Sigmoid colon (tissue), 7 donors: Measurements from ENCODE around the gene NOX5. TPM values are rescaled to one million over a fixed set of nuclear protein-coding genes. Genes with fewer than 3 reads are reported as not detected.
"Not testable (repeated sequence)": the region's sequence is repeated elsewhere in the genome, so short reads cannot be mapped to it uniquely, and the experiment has no call there.

ENCODE experiments used
- DNase-seq: peaks from one replicate; pipeline ENCODE4 v3.0.0-alpha.2; 2019
- H3K27ac ChIP-seq, 4 donors: fragments of 200-600 bp; sonication (generic); one replicate each; pipeline ENCODE4 v1.5.1; 2016 to 2019; ENCODE audit warnings: mild to moderate bottlenecking in 1 of 4
- H3K27me3 ChIP-seq, 3 donors: fragments of 200-600 bp; sonication (generic); one replicate each; pipeline ENCODE4 v1.5.1; 2019; ENCODE audit warnings: mild to moderate bottlenecking in 1 of 3
- H3K36me3 ChIP-seq, 4 donors: fragments of 200-600 bp; sonication (generic); one replicate each; pipeline ENCODE4 v1.5.1; 2016 to 2019
- H3K4me1 ChIP-seq, 4 donors: fragments of 200-600 bp; sonication (generic); one replicate each; pipeline ENCODE4 v1.5.1; 2017 to 2019
- H3K4me3 ChIP-seq, 4 donors: fragments of 200-600 bp; sonication (generic); one replicate each; pipeline ENCODE4 v1.5.1; 2017 to 2019; ENCODE audit warnings: mild to moderate bottlenecking in 2 of 4, moderate library complexity in 1 of 4
- H3K9me3 ChIP-seq, 4 donors: fragments of 200-600 bp in 3 of 4; sonication (generic) in 3 of 4; one replicate each; pipeline versions ENCODE4 v1.5.1 to v1.6.1; 2013 to 2019
- EP300 ChIP-seq, 4 donors: sonication (generic); formaldehyde crosslinking; IDR thresholded peaks; one replicate each; pipeline ENCODE4 v1.6.1; 2017; ENCODE audit warnings: antibody characterized with exemption in 4 of 4
- POLR2A ChIP-seq, 2 donors: fragments of 450-650 bp; IDR thresholded peaks; one replicate each; pipeline ENCODE4 v1.6.1; 2016; ENCODE audit warnings: antibody characterized with exemption in 2 of 2, mild to moderate bottlenecking in 2 of 2, moderate library complexity in 2 of 2
- POLR2AphosphoS5 ChIP-seq, 4 donors: sonication (generic); formaldehyde crosslinking; IDR thresholded peaks; one replicate each; pipeline ENCODE4 v1.6.1; 2017; ENCODE audit warnings: antibody characterized with exemption in 4 of 4
- WGBS, 2 donors: extraction: QIAGEN DNeasy Blood & Tissue Kit; methylation state at CpG; one replicate each; pipeline ENCODE4 v1.1.7; 2013; 5-methylcytosine and 5-hydroxymethylcytosine counted together
- intact Hi-C: fragments of 100-400 bp; cut with DNase I; formaldehyde crosslinking; loops from one replicate; pipeline ENCODE4 v1.15.1; 2023
- polyA plus RNA-seq, 3 donors: library from polyadenylated mRNA; stranded (reverse); fragments of 200-250 nt; gene quantifications; one replicate each; pipeline ENCODE4 v1.2.3, GENCODE V29; 2013
- total RNA-seq, 4 donors: library from RNA; depleted of rRNA; stranded (reverse); fragments of >200 nt; gene quantifications; one replicate each; pipeline ENCODE4 v1.1.0, GENCODE V29; 2016
- TF ChIP-seq, protein P1 (sequence below), 4 experiments: fragments of 450-650 bp in 3 of 4; fragments of 200-600 bp in 1 of 4; IDR thresholded peaks; one replicate each; pipeline ENCODE4 v1.5.1; 2016 to 2019; ENCODE audit warnings: antibody characterized with exemption in 4 of 4, mild to moderate bottlenecking in 3 of 4, moderate library complexity in 2 of 4
- donor health status: healthy with polysubstance abuse.
- donor health status: Bipolar disorder and iron deficiency.
- donor health status: healthy.

NOX5 gene
- total and polyA plus RNA-seq, 7 donors, result 0.16 to 0.49 (median 0.36) TPM; not detected in 4

DNA sequence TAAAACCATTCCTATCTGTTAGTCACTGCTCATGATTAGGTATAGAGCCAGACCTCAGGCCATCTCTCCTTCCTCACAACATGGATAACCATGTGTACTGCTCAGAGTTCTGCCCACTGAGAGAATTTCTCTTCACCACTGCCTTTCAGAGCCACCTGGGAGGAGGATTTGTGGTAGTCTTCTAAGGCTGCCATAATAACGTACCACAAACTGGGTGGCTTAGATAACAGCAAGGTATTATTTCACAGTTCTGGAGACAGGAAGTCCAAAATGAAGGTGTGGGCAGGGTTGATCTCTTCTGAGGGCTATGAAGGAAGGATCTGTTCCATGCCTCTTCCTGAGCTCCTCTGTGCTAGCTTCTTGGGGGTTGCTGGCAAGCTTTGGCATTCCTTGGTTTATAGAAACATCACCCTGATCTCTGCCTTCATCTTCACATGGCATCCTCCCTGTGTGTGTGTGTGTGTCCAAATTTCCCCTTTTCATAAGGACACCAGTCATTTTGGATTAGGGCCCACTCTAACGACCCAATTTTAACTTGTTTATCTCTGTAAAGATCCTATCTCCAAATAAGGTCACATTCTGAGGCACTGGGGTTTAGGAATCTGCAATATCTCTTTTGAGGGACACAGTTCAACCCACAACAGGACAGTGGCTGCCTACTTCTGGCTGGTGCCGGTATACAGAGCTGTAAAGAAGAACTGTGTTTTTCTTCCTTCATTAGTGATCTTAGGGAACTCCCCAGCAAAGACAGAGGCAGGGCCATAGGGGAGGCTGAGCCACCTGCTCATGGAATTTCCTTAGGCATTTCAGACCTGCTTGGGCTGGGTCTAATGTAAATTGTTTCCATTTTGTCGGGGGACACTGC lies 42.1 kb upstream of the NOX5 start:
- intact Hi-C loops, result no loop called here
- no peak overlapping the region for H3K4me3 ChIP-seq
- TF ChIP-seq, protein P1, sequence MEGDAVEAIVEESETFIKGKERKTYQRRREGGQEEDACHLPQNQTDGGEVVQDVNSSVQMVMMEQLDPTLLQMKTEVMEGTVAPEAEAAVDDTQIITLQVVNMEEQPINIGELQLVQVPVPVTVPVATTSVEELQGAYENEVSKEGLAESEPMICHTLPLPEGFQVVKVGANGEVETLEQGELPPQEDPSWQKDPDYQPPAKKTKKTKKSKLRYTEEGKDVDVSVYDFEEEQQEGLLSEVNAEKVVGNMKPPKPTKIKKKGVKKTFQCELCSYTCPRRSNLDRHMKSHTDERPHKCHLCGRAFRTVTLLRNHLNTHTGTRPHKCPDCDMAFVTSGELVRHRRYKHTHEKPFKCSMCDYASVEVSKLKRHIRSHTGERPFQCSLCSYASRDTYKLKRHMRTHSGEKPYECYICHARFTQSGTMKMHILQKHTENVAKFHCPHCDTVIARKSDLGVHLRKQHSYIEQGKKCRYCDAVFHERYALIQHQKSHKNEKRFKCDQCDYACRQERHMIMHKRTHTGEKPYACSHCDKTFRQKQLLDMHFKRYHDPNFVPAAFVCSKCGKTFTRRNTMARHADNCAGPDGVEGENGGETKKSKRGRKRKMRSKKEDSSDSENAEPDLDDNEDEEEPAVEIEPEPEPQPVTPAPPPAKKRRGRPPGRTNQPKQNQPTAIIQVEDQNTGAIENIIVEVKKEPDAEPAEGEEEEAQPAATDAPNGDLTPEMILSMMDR (IDR thresholded peaks at IDR 0.05), result no peak
- no peak for TF ChIP-seq EP300 (IDR thresholded peaks at IDR 0.05)
- TF ChIP-seq POLR2AphosphoS5 (IDR thresholded peaks at IDR 0.05), result no peak
- no peak for TF ChIP-seq POLR2A (IDR thresholded peaks at IDR 0.05)
- no peaks in the 10 kb centered on the region for H3K36me3 ChIP-seq
- no peaks in the 10 kb centered on the region for H3K27me3 ChIP-seq
- peaks cover 0 to 9% (median 2%) of the 10 kb centered on the region in 4 donors for H3K9me3 ChIP-seq
- H3K27ac ChIP-seq, result peak overlapping the region in 2 of 4 donors; percentile 20 to 30
- H3K4me1 ChIP-seq, result peaks cover 0 to 11% (median 9%) of the 10 kb centered on the region in 4 donors
- DNase-seq, result no peak
- WGBS, 2 donors, result 41 to 45% methylated on average over 4 of the region's 4 CpGs

DNA sequence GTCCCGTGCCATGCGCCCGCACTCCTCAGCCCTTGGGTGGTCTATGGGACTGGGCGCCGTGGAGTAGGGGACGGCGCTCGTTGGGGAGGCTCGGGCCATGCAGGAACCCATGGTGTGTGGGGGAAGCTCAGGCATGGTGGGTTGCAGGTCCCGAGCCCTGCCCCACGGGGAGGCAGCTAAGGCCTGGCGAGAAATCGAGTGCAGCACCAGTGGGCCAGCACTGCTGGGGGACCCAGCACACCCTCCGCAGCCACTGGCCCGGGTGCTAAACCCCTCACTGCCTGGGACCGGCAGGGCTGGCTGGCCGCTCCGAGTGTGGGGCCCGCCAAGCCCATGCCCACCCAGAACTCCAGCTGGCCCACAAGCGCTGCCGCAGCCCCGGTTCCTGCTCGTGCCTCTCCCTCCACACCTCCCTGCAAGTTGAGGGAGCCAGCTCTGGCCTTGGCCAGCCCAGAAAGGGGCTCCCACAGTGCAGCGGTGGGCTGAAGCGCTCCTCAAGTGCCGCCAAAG lies 38.8 kb upstream of the NOX5 start:
- H3K4me3 ChIP-seq, H3K27me3 ChIP-seq, intact Hi-C loops, H3K27ac ChIP-seq, H3K9me3 ChIP-seq, DNase-seq, H3K36me3 ChIP-seq: not testable (repeated sequence)
- peaks cover 0 to 11% (median 9%) of the 10 kb centered on the region in 4 donors for H3K4me1 ChIP-seq
- 96 to 97% methylated on average over 26 of the region's 26 CpGs for WGBS, 2 donors

DNA sequence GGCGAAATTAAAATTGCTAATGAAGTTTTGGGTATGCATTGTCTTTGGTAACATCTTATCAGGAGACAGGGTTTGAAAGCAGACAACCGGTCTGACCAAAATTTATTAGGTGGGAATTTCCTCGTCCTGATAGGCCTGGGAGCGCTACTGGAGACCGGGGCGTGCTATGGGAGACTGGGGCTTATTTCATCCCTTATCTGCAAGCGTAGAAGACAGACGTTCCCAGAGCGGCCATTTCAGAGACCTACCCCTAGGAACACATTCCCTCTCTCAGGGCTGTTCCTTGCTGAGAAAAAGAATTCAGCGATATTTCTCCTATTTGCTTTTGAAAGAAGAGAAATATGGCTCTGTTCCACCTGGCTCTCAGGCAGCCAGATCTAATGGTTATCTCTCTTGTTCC lies 37.1 kb upstream of the NOX5 start:
- intact Hi-C loops, DNase-seq: not testable (repeated sequence)
- 92 to 93% methylated on average over 10 of the region's 10 CpGs for WGBS, 2 donors

DNA sequence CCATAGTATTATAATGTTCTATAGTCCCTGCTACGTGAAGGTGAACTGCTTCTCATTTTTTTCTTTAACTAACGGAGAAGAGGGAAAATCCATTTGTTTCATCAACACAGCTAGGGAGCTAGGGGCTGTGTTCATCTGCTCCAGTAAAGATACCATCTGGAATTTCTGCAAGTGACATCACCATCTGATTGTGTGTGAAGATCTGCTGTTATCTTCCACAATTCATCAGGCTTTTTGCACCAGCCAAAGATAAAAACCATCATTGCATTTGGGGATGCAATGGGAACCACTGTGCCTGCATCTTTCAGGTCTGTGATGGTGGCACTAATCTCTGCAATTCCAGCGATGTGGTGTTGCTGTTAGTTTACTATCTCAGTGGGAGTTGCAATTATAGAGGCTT lies 35.5 kb upstream of the NOX5 start:
- H3K36me3 ChIP-seq, result no peaks in the 10 kb centered on the region
- 68 to 76% methylated on average over 3 of the region's 3 CpGs for WGBS, 2 donors
- H3K27ac ChIP-seq, result no peak overlapping the region
- intact Hi-C loops, result no loop called here
- H3K4me3 ChIP-seq, result no peak overlapping the region
- DNase-seq, result no peak
- H3K4me1 ChIP-seq, result no peaks in the 10 kb centered on the region
- TF ChIP-seq POLR2A (IDR thresholded peaks at IDR 0.05), result no peak
- TF ChIP-seq, protein P1 (IDR thresholded peaks at IDR 0.05), result no peak
- no peak for TF ChIP-seq POLR2AphosphoS5 (IDR thresholded peaks at IDR 0.05)
- no peak for TF ChIP-seq EP300 (IDR thresholded peaks at IDR 0.05)
- no peaks in the 10 kb centered on the region for H3K27me3 ChIP-seq
- peaks cover 0 to 2% (median 0%) of the 10 kb centered on the region in 4 donors for H3K9me3 ChIP-seq

More for the DNA sequence above, 37.1 kb upstream of the NOX5 start:
- not testable (repeated sequence) for H3K9me3 ChIP-seq, H3K27ac ChIP-seq, H3K27me3 ChIP-seq, H3K4me1 ChIP-seq, H3K36me3 ChIP-seq, H3K4me3 ChIP-seq

DNA sequence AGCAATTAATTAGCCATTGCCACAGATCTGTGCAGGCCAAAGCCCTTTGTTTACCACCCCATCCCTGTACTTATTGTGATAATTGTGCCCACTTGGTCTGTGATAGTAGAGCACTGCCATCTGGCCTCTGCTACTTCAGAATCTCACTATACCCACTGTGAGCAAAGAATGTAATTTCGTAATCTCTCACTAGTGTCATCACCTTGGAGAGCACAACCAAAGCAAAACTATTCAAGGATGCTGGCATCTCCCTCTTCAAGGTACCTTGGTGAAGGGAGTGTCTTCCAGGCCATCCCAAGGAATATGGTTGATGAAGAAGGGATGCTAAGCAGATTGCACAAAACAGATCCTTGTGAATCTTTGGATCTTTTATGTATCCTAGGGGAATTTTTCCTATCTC lies 34.7 kb upstream of the NOX5 start:
- DNase-seq, result no peak
- 87 to 91% methylated on average over 1 of the region's 1 CpG for WGBS, 2 donors
- intact Hi-C loops, result no loop called here
- H3K27ac ChIP-seq, result no peak overlapping the region
- no peaks in the 10 kb centered on the region for H3K4me1 ChIP-seq
- H3K27me3 ChIP-seq, result no peaks in the 10 kb centered on the region
- H3K9me3 ChIP-seq, result peaks cover 0 to 2% (median 0%) of the 10 kb centered on the region in 4 donors
- TF ChIP-seq, protein P1 (IDR thresholded peaks at IDR 0.05), result no peak
- no peak for TF ChIP-seq EP300 (IDR thresholded peaks at IDR 0.05)
- no peak for TF ChIP-seq POLR2AphosphoS5 (IDR thresholded peaks at IDR 0.05)
- no peak for TF ChIP-seq POLR2A (IDR thresholded peaks at IDR 0.05)
- no peak overlapping the region for H3K4me3 ChIP-seq
- no peaks in the 10 kb centered on the region for H3K36me3 ChIP-seq
